Activated CD8-positive, alpha-beta memory T cell treated with anti-CD3 and anti-CD28 coated beads for 4 hours (primary cell): ENCODE data around the gene NDOR1.
A peak's percentile ranks its signal among the peaks of the same experiment; 100 is the strongest.

Experiments
- DNase-seq, 2 donors: peaks; one replicate each; pipeline ENCODE4 v3.0.0-alpha.2; 2020; ENCODE audit warnings: low read depth in 2 of 2

NDOR1 gene

GRCh38 chr9:137182836-137183235 lies 22.7 kb upstream of the NDOR1 start:
- DNase-seq: no peak

- no peak for DNase-seq
These were observed 21.4 kb upstream of the NDOR1 start for GRCh38 chr9:137183980-137184595.

DNA sequence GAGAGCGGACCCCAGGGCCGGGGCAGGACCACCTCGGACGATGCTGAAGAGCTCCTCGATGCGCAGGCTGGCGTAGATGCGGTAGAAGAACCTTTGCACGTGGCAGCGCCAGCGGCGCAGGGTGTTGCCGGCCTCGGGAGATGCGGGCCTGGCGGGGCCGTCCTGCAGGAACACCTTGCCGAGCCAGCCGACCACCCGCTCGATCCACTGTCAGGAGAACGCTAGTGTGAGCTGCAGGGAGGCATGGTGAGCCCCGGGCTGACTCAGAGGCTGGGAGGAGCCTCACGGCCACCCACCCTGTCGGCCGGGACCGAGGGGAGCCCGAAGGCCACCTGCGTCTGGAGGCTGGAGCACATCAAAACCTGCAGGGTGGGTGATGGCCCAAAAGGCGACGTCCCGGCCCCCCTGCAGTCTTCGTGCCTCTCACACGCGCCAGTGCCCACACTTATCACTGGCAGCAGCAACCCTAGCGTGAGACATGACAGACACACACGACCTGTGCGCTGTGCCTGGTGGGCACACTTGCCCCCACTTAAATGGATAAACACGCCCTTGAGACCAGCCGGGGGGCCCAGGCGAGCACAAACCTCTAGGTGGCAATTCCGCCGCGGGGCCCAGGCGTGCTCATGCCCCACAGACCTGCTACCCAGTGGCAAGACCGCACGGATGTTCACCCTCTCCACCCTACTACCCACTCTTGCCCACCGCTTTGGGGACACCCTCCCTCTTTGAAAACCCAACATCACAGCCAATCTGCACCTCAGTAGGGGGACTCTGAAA lies 20.4 kb upstream of the NDOR1 start:
- DNase-seq: no peak

DNA sequence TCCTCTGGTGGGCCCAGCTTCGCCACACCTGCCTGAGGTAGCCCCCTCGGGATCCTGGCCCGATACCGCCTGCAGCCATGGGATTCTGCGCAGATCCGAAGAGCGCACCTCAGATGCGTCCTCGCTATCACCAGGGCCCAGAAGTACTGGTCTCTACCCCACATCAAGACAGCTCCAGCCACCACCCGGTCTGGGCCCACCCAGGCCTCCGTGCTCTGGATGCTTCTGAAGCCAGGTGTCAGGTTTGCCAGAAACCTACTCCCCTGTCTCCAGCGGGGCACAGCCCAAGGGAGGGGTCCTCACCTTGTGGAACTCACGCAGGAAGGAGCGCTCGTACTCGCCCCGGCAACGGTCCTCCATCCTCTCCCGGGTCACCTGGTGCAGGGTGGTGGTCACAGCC lies 19.6 kb upstream of the NDOR1 start:
- no peak for DNase-seq

GRCh38 chr9:137186385-137186784 lies 19.1 kb upstream of the NDOR1 start:
- no peak for DNase-seq

GRCh38 chr9:137187386-137187785 lies 18.1 kb upstream of the NDOR1 start:
- DNase-seq: no peak

- no peak for DNase-seq
These were observed 17.4 kb upstream of the NDOR1 start for GRCh38 chr9:137188086-137188489.

DNA sequence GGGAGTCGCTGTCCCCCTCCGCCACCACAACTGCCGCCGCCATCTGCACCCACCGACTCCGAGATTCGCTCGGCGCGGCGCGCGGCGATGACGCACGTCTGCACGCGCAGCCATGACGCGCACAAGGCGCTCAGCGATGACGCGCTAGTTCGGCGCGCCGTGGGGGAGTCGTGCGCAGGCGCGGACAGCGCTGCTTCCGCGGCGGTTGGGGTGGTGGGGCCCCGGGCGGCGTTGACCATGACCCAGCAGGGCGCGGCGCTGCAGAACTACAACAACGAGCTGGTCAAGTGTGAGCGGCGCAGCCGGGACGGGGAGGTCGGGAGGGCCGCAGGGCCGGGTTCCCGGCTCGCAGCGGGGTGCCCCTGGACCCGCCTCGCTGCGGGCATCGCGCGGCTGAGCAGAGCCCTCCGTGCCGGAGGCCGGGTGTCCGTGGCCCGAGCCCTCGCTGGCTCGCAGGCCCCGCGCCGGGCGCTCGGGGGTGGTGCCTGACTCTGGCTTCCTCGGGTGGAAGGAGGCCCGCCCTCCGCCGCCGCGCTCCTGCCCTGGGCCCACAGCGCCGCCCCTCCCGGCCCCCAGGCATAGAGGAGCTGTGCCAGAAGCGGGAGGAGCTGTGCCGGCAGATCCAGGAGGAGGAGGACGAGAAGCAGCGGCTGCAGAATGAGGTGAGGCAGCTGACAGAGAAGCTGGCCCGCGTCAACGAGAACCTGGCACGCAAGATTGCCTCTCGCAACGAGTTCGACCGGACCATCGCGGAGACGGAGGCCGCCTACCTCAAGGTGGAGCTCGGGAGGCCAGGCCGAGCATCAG lies 16.8 kb upstream of the NDOR1 start, which contains the start of the genes ANAPC2 and SSNA1:
ANAPC2 (minus strand) TSS at position 71 of the 807 bp plus-strand sequence; CDS start at position 43, 28 bp downstream.
SSNA1 (plus strand) TSS at position 187 of the 807 bp plus-strand sequence; CDS start at position 238, 51 bp downstream.
- peak; percentile 82 to 91 for DNase-seq

DNA sequence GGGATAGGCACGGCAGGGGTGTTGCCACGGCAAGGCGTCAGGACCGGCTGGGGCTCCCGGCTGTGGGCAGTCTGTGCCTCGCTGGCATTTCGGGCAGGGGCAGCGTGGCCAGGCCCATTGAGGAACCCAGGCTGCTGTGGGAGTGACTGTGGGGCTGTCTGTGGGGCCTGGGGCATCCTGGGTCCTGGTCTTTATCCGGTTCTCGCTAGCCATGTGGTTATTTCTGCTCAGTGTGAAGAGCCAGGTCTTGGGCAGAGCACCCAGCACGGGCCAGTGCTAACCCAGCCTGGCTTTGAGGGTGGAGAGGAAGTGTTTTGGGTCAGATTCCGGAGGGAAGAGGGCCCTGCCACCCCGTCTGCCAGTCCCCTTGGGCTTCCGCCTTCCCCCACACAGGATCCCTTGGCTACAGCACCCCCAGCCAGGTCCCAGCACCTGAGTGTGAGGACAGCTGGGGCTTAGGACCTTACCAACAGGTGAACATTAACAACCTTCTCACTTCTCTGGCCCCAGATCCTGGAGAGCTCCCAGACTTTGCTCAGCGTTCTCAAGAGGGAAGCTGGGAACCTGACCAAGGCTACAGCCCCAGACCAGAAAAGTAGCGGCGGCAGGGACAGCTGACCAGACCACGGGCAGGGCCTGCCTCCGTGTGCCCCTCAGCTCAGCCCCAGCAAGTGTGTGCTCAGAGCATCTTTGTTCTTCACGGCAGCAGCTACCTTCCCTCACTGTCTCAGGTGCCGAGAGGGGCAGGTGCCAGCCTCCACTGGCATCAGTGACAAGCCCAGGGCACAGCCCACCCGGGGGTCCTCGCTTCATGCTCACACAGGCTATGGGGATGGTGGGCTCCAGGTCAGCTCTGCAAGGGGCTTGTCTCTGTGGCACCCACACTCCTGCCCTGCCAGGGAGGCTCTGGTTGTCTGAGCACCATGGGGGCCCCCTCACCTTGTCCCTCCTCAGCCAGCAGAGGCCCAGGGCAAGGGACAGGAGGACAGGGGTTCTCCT lies 15.9 kb upstream of the NDOR1 start:
- no peak for DNase-seq

DNA sequence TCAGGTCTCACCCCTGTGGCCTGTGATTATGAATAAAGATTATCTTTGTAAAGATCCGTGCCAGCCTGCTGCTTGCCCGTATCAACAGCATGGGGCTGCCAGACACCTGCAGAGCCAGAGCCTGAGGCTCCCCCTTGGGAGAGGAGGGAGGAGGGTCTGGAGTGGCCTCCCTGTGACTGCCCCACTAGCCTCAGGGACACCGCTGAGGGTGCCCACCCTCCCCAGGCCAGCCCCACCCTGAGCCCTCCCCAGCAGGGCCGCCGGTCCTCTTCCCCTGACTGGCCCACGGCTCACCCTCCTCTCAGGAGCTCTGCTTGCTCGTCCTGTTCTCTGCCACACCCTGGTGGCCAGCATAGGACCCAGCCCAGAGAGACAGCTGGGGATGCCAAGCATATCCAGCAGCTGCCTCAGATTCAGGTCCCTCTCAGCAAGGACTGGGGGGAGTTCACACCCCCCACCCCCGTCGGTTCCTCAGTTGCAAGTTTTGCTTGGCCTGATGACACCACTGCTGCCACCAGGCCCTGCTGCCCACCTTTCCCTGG lies 15.1 kb upstream of the NDOR1 start:
- no peak for DNase-seq

- no peak for DNase-seq
These were observed 14.3 kb upstream of the NDOR1 start for GRCh38 chr9:137191245-137191644.

DNA sequence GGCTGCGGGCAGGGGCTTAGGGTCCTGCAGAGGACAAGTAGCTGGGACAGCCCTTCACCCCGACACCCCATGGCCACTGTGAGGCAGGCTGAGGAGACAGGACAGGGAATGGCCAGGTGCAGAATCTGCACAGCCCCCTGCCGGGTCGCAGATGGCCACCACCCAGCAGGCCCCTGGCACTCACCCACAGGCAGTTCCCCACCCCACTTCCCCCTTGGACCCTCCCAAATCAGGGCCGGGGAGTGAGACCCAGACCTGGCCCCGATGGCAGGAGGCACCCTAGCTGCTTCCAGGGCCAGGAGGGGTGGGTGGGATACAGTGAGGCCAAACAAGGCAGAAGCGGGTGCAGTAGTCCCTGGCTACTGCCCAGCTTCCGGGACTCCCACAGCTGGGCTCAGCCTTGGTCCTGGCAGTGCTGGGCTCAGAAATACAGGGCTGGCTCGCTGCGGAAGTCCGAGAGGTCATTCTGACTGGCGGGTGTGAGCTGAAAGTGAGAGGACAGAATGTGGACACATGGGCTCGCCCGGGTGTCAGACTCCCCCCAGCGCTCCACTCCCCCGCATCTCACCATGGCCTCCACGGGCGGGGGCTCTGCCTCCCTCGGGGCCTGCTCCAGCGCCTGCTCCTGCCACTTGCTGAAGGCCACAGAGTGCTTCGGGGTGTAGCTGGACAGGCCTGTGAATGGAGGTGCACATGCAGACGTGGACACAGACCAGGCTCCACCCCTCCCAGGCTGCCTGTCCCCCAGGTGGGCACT lies 13.6 kb upstream of the NDOR1 start:
- DNase-seq: no peak

- DNase-seq: no peak
These were observed 13.1 kb upstream of the NDOR1 start for GRCh38 chr9:137192448-137192780.

GRCh38 chr9:137192859-137193258 lies 12.6 kb upstream of the NDOR1 start:
- DNase-seq: no peak

GRCh38 chr9:137193771-137194170 lies 11.7 kb upstream of the NDOR1 start:
- DNase-seq: no peak

GRCh38 chr9:137194388-137194787 lies 11.1 kb upstream of the NDOR1 start:
- DNase-seq: no peak

GRCh38 chr9:137194909-137195308 lies 10.6 kb upstream of the NDOR1 start:
- DNase-seq: no peak

- DNase-seq: no peak
These were observed 9.8 kb upstream of the NDOR1 start for GRCh38 chr9:137195525-137196220.

- no peak for DNase-seq
These were observed 7.2 kb upstream of the NDOR1 start for GRCh38 chr9:137198051-137198901.
